GM13976 (cell line): ENCODE data around the gene CDCA7.
"Not testable (repeated sequence)": the region's sequence is repeated elsewhere in the genome, so short reads cannot be mapped to it uniquely, and the experiment has no call there.

Source experiments
- DNase-seq: peaks from one replicate; pipeline ENCODE4 v3.0.0; 2012; ENCODE audit warnings: low spot score
- CTCF ChIP-seq: IDR thresholded peaks from 2 replicates; pipeline ENCODE4 v1.5.1; 2012; ENCODE audit warnings: borderline replicate concordance, mild to moderate bottlenecking; ENCODE audit not compliant: insufficient read depth; ENCODE audit errors: extremely low read depth, missing control alignments, control extremely low read depth
- in situ Hi-C: fragments of 300-500 bp; cut with MboI; formaldehyde crosslinking; loops from one replicate; pipeline ENCODE4 v1.12.0; 2022; ENCODE audit warnings: low sequenced_read_pairs, mixed read lengths, inconsistent platforms; ENCODE audit not compliant: unreplicated experiment

CDCA7 gene

GRCh38 chr2:173407646-173408045, 53.0 kb downstream of the CDCA7 start:
- no peak for TF ChIP-seq CTCF
- no peak for DNase-seq
- in situ Hi-C loops = loop anchor here (10.0 to 25.0 kb wide), 2 partner anchors 630 to 937 kb away; no protein-coding TSS in a partner anchor

GRCh38 chr2:173410579-173410978, 55.9 kb downstream of the CDCA7 start:
- in situ Hi-C loops = loop anchor here (25.0 kb wide), 1 partner anchor 627 kb away; no protein-coding TSS in a partner anchor
- DNase-seq = no peak
- no peak for TF ChIP-seq CTCF

DNA sequence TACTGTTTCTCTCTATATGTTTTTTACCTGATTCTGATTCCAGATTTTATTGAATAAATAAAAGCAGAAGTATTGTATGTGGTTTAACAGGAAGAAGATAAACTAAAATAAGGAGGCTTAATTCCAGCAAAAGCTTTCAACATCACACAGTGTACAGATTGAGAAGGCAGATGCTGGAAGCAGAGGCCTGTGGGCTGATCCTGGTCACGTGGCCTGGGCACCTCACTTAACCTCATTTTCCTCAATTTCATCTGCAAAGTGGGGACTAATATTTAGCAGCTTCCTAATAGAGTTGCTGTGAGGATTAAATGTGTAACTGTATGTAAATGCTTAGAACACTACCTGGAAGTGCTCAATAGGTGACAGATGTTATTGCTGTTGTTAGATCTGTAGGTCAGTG, 58.0 kb downstream of the CDCA7 start:
- TF ChIP-seq CTCF = no peak
- no peak for DNase-seq
- in situ Hi-C loops = loop anchor here (25.0 kb wide), 1 partner anchor 625 kb away; no protein-coding TSS in a partner anchor

DNA sequence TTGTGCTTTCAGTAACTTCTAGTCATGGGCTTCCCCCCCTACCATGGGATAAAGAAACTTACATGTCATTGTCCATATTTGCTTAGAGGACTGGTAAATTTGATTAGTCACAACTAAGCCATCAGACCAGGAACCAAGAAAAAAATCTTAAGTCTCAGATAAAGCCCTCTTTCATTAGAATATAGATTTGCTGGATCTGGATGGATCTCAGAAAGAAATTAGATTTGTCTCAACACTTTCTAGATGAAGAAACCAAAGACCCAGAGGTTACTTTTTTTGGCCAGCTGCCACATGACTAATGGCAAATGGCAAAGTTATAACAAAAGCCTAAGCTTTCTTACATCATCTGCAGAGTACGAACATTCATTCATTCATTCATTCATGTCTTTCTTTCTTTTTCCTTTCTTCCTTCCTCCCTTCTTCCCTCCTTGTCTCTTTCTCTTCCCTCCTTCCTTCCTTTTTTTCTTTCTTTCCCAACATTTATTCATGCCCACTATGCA, 60.2 kb downstream of the CDCA7 start:
- TF ChIP-seq CTCF = no peak
- in situ Hi-C loops = loop anchor here (25.0 kb wide), 1 partner anchor 622 kb away; no protein-coding TSS in a partner anchor
- DNase-seq = no peak

GRCh38 chr2:173415431-173416381, 61.0 kb downstream of the CDCA7 start:
- in situ Hi-C loops = loop anchor here (25.0 kb wide), 1 partner anchor 622 kb away; no protein-coding TSS in a partner anchor
- TF ChIP-seq CTCF = no peak
- no peak for DNase-seq

GRCh38 chr2:173416415-173417152, 61.9 kb downstream of the CDCA7 start:
- DNase-seq = not testable (repeated sequence)
- in situ Hi-C loops = loop anchor here (25.0 kb wide), 1 partner anchor 621 kb away; no protein-coding TSS in a partner anchor
